Keratinocyte (primary cell): Measurements from ENCODE around the gene BACH1. TPM values are rescaled to one million over a fixed set of nuclear protein-coding genes. Genes with fewer than 3 reads are reported as not detected.

ENCODE experiments used
- DNase-seq: peaks from one replicate; pipeline ENCODE4 v3.0.0-alpha.2; 2011; ENCODE audit warnings: low read depth, missing footprints, low spot score
- FAIRE-seq: peaks from 2 replicates; lab custom pipeline; 2011; peaks lifted over from hg19 to GRCh38; lab: Jason Lieb, UNC
- H2AFZ ChIP-seq: 2 replicates; pipeline ENCODE4 v1.6.0; 2012; ENCODE audit warnings: low read length, control low read depth, inconsistent platforms; ENCODE audit not compliant: control insufficient read depth
- H3K27ac ChIP-seq: 2 replicates; pipeline ENCODE4 v1.5.1; 2011; ENCODE audit warnings: low read length; ENCODE audit not compliant: control insufficient read depth, insufficient read depth
- H3K27me3 ChIP-seq: 3 replicates; pipeline ENCODE4 v1.6.0; 2011; ENCODE audit warnings: low read length; ENCODE audit not compliant: control insufficient read depth, insufficient read depth; ENCODE audit errors: extremely low read depth
- H3K36me3 ChIP-seq, 2 experiments: 2 replicates in 1 of 2; 3 replicates in 1 of 2; pipeline ENCODE4 v1.5.1; 2011; ENCODE audit warnings: low read length in 2 of 2, mild to moderate bottlenecking in 1 of 2; ENCODE audit not compliant: control insufficient read depth in 2 of 2, insufficient read depth in 2 of 2; ENCODE audit errors: extremely low read depth in 1 of 2
- H3K4me1 ChIP-seq: 3 replicates; pipeline ENCODE4 v1.5.1; 2011; ENCODE audit warnings: low read length; ENCODE audit not compliant: control insufficient read depth, insufficient read depth; ENCODE audit errors: extremely low read depth
- H3K4me2 ChIP-seq: 3 replicates; pipeline ENCODE4 v1.6.0; 2011; ENCODE audit warnings: low read depth, low read length; ENCODE audit not compliant: control insufficient read depth, insufficient read depth; ENCODE audit errors: extremely low read depth
- H3K4me3 ChIP-seq, 3 experiments: fragments of 200-600 bp in 1 of 3; sonication (generic) in 1 of 3; 2 replicates in 2 of 3; 3 replicates in 1 of 3; pipeline ENCODE4 v1.5.1; 2011 to 2016; ENCODE audit warnings: low read length in 3 of 3, mild to moderate bottlenecking in 3 of 3, control low read depth in 2 of 3, inconsistent platforms in 1 of 3, low read depth in 1 of 3, mixed read lengths in 1 of 3, mixed run types in 1 of 3, moderate library complexity in 1 of 3; ENCODE audit not compliant: control insufficient read depth in 2 of 3, insufficient read depth in 2 of 3; ENCODE audit errors: extremely low read depth in 1 of 3
- H3K79me2 ChIP-seq: 2 replicates; pipeline ENCODE4 v1.6.0; 2012; ENCODE audit warnings: low read length; ENCODE audit not compliant: control insufficient read depth, insufficient read depth
- H3K9ac ChIP-seq: 3 replicates; pipeline ENCODE4 v1.6.0; 2011; ENCODE audit warnings: low read length; ENCODE audit not compliant: control insufficient read depth, insufficient read depth; ENCODE audit errors: extremely low read depth
- H3K9me1 ChIP-seq: 3 replicates; pipeline ENCODE4 v1.6.0; 2011; ENCODE audit warnings: low read length; ENCODE audit not compliant: control insufficient read depth, insufficient read depth; ENCODE audit errors: extremely low read depth
- H3K9me3 ChIP-seq: 2 replicates; pipeline ENCODE4 v1.5.1; 2012; ENCODE audit warnings: low read depth, low read length; ENCODE audit not compliant: control insufficient read depth
- H4K20me1 ChIP-seq: 3 replicates; pipeline ENCODE4 v1.6.0; 2011; ENCODE audit warnings: low read length; ENCODE audit not compliant: control insufficient read depth, insufficient read depth; ENCODE audit errors: extremely low read depth
- CTCF ChIP-seq, 3 experiments: IDR thresholded peaks in 1 of 3; conservative IDR thresholded peaks in 1 of 3; optimal IDR thresholded peaks in 1 of 3; 2 replicates in 2 of 3; 3 replicates in 1 of 3; pipeline versions ENCODE3 to v1.5.1; 2011; ENCODE audit warnings: low read length in 3 of 3, mild to moderate bottlenecking in 3 of 3, moderate library complexity in 2 of 3, control low read depth in 1 of 3, inconsistent platforms in 1 of 3; ENCODE audit not compliant: insufficient read depth in 2 of 3; ENCODE audit errors: extremely low read depth in 1 of 3
- EZH2 ChIP-seq: IDR thresholded peaks from one replicate; pipeline ENCODE4 v1.6.1; 2012; ENCODE audit warnings: inconsistent platforms, mild to moderate bottlenecking, low read length, moderate library complexity
- dilution Hi-C: fragments of 300-500 bp; cut with MboI; formaldehyde crosslinking; loops from one replicate; pipeline ENCODE4 v1.7.0; 2020; ENCODE audit warnings: low sequenced_read_pairs; ENCODE audit not compliant: extremely low pct_ligation_motif_present
- polyA plus RNA-seq, 5 experiments: library from polyadenylated mRNA; depleted of rRNA in 3 of 5; stranded (reverse) in 3 of 5; stranded (forward) in 1 of 5; unstranded in 1 of 5; fragments of >200 nt; gene quantifications; 1 replicate in 1 of 5; 2 replicates in 3 of 5; 3 replicates in 1 of 5; pipeline versions ENCODE4 v1.2.1 to v1.2.3, GENCODE V29; 2011 to 2012; ENCODE audit warnings: missing spikeins in 2 of 5, low read depth in 1 of 5, low replicate concordance in 1 of 5

BACH1 gene
- polyA plus RNA-seq, 1 donor (not counting 4 experiments of a cell fraction or from before 2014, with no cell fraction given) = 33.1 TPM

- FAIRE-seq (no peak), DNase-seq (no peak)
- Histone ChIP-seq H3K9me1 (peaks cover 8% of the 10 kb centered on the region), H3K27ac (no peak overlapping the region), H4K20me1 (peaks cover 29% of the 10 kb centered on the region), H3K4me3 (no peak overlapping the region), H2AFZ (no peak overlapping the region), H3K9ac (no peak overlapping the region), H3K4me2 (no peak overlapping the region), H3K36me3 (peaks cover 9 to 25% of the 10 kb centered on the region in 2 experiments), H3K79me2 (peaks cover 92% of the 10 kb centered on the region), H3K4me1 (peaks cover 3% of the 10 kb centered on the region), H3K27me3 (no peaks in the 10 kb centered on the region), H3K9me3 (no peaks in the 10 kb centered on the region)
- no peak for TF ChIP-seq EZH2
- TF ChIP-seq CTCF (optimal IDR thresholded peaks at IDR 0.05 in 1 of 3, IDR thresholded peaks at IDR 0.05 in 1 of 3, conservative IDR thresholded peaks at IDR 0.05 in 1 of 3; ENCODE audit: extremely low read depth in 1 of 3, insufficient read depth in 2 of 3, low read length in 3 of 3) = no peak
- dilution Hi-C loops = no loop called here
Observed at GRCh38 chr21:29321217-29321616, 22.5 kb downstream of the BACH1 start.

GRCh38 chr21:29321932-29322928, 23.5 kb downstream of the BACH1 start:
- FAIRE-seq = no peak
- peaks cover 10 to 30% of the 10 kb centered on the region in 2 experiments for H3K36me3 ChIP-seq
- no peak overlapping the region for H2AFZ ChIP-seq
- DNase-seq = no peak
- H3K4me2 ChIP-seq = no peak overlapping the region
- H3K4me3 ChIP-seq = no peak overlapping the region
- no peak overlapping the region for H3K27ac ChIP-seq
- TF ChIP-seq EZH2 (no peak), CTCF (optimal IDR thresholded peaks at IDR 0.05 in 1 of 3, IDR thresholded peaks at IDR 0.05 in 1 of 3, conservative IDR thresholded peaks at IDR 0.05 in 1 of 3; ENCODE audit: extremely low read depth in 1 of 3, insufficient read depth in 2 of 3, low read length in 3 of 3) (no peak)
- peaks cover 90% of the 10 kb centered on the region for H3K79me2 ChIP-seq
- dilution Hi-C loops = no loop called here
- no peaks in the 10 kb centered on the region for H3K4me1 ChIP-seq
- peaks cover 30% of the 10 kb centered on the region for H4K20me1 ChIP-seq
- peaks cover 8% of the 10 kb centered on the region for H3K9me1 ChIP-seq
- no peaks in the 10 kb centered on the region for H3K27me3 ChIP-seq
- no peaks in the 10 kb centered on the region for H3K9me3 ChIP-seq
- no peak overlapping the region for H3K9ac ChIP-seq
